Activated CD8-positive, alpha-beta T cell treated with anti-CD3 and anti-CD28 coated beads for 36 hours (primary cell): ENCODE measurements around the gene DYRK3. TPM values are rescaled to one million over a fixed set of nuclear protein-coding genes. Genes with fewer than 3 reads are reported as not detected.

Experiments
- ATAC-seq: fragments of 200-7000 bp; cut with Tn5 transposase; one replicate; pipeline ENCODE4 v1.10.0; 2021; ENCODE audit warnings: mild to moderate bottlenecking, moderate library complexity
- CTCF ChIA-PET: fragments of 350-600 bp; sonication (Branson Sonifier 250); formaldehyde crosslinking; loops from one replicate; lab custom pipeline; 2021; ENCODE audit warnings: antibody characterized with exemption; lab: Charles Lee
- POLR2A ChIA-PET: fragments of 350-600 bp; sonication (Branson Sonifier 250); formaldehyde crosslinking; loops from one replicate; lab custom pipeline; 2021; ENCODE audit warnings: antibody characterized with exemption; lab: Charles Lee
- DNase-seq: peaks from one replicate; pipeline ENCODE4 v3.0.0-alpha.2; 2020
- H3K27ac Mint-ChIP-seq: one replicate; pipeline ENCODE4 v1.8.0; 2021; ENCODE audit warnings: mild to moderate bottlenecking, mixed read lengths
- H3K27me3 Mint-ChIP-seq: one replicate; pipeline ENCODE4 v1.8.0; 2021; ENCODE audit warnings: mixed read lengths
- H3K36me3 Mint-ChIP-seq: one replicate; pipeline ENCODE4 v1.8.0; 2021; ENCODE audit warnings: low read depth, mixed read lengths
- H3K4me1 Mint-ChIP-seq: one replicate; pipeline ENCODE4 v1.8.0; 2021; ENCODE audit warnings: low read depth, mixed read lengths
- H3K4me3 Mint-ChIP-seq: one replicate; pipeline ENCODE4 v1.8.0; 2021; ENCODE audit warnings: mild to moderate bottlenecking, moderate library complexity, mixed read lengths
- H3K9me3 Mint-ChIP-seq: one replicate; pipeline ENCODE4 v1.8.0; 2021; ENCODE audit warnings: mixed read lengths
- CTCF ChIP-seq: fragments of 200-600 bp; IDR thresholded peaks from one replicate; pipeline ENCODE4 v1.8.0; 2022; ENCODE audit warnings: antibody characterized with exemption, mild to moderate bottlenecking
- intact Hi-C: fragments of 100-400 bp; cut with micrococcal nuclease; formaldehyde crosslinking; loops from one replicate; pipeline ENCODE4 v1.10.0; 2022
- total RNA-seq, 2 experiments: library from RNA; stranded (reverse); gene quantifications; one replicate each; pipeline ENCODE4 v1.2.3, GENCODE V29; 2021

Gene DYRK3
- total RNA-seq, 2 experiments from 2014 or later, result 4.7 to 4.9 TPM

GRCh38 chr1:206668351-206668750 lies 33.0 kb downstream of the DYRK3 start:
- Mint-ChIP-seq H3K4me3 (no peak overlapping the region), H3K27ac (no peak overlapping the region), H3K27me3 (peaks cover 12% of the 10 kb centered on the region), H3K36me3 (no peaks in the 10 kb centered on the region), H3K9me3 (no peaks in the 10 kb centered on the region), H3K4me1 (peaks cover 16% of the 10 kb centered on the region)
- intact Hi-C loops, result loop anchor here (10.0 kb wide), 1 partner anchor 64 kb away; no protein-coding TSS in a partner anchor
- POLR2A ChIA-PET, result interaction anchor here (1.0 to 1.2 kb wide), 2 partner anchors 9 to 34 kb away, joined by 3 to 4 read pairs; no protein-coding TSS in a partner anchor
- ATAC-seq (no peak), DNase-seq (no peak)
- no peak for TF ChIP-seq CTCF
- CTCF ChIA-PET, result interaction anchor here (0.9 to 14.1 kb wide), 11 partner anchors 9 to 189 kb away, joined by 3 to 340 read pairs (median 6); partner anchors contain the start of gene DYRK3

GRCh38 chr1:206668874-206669410 lies 33.6 kb downstream of the DYRK3 start:
- Mint-ChIP-seq H3K4me1 (peaks cover 12% of the 10 kb centered on the region), H3K4me3 (no peak overlapping the region), H3K36me3 (no peaks in the 10 kb centered on the region), H3K27ac (no peak overlapping the region), H3K27me3 (peaks cover 8% of the 10 kb centered on the region), H3K9me3 (no peaks in the 10 kb centered on the region)
- ChIA-PET POLR2A (interaction anchor here (1.0 to 1.2 kb wide), 2 partner anchors 10 to 35 kb away, joined by 3 to 4 read pairs; no protein-coding TSS in a partner anchor), CTCF (interaction anchor here (1.0 to 14.1 kb wide), 9 partner anchors 9 to 189 kb away, joined by 3 to 340 read pairs (median 5); partner anchors contain the start of gene DYRK3)
- DNase-seq, result no peak
- intact Hi-C loops, result loop anchor here (10.0 kb wide), 1 partner anchor 64 kb away; no protein-coding TSS in a partner anchor
- ATAC-seq, result no peak
- TF ChIP-seq CTCF, result no peak

GRCh38 chr1:206672011-206672688 lies 36.8 kb downstream of the DYRK3 start:
- ATAC-seq (no peak), DNase-seq (no peak)
- ChIA-PET CTCF (interaction anchor here (1.2 to 5.7 kb wide), 5 partner anchors 7 to 193 kb away, joined by 3 to 72 read pairs (median 5); partner anchors contain the start of gene MAPKAPK2), POLR2A (no interaction called here)
- Mint-ChIP-seq H3K4me1 (peaks cover 8% of the 10 kb centered on the region), H3K27me3 (peaks cover under 1% of the 10 kb centered on the region), H3K4me3 (no peak overlapping the region), H3K36me3 (no peaks in the 10 kb centered on the region), H3K9me3 (no peaks in the 10 kb centered on the region), H3K27ac (no peak overlapping the region)
- TF ChIP-seq CTCF, result no peak
- intact Hi-C loops, result no loop called here

- CTCF ChIA-PET, result interaction anchor here (1.0 to 5.7 kb wide), 9 partner anchors 8 to 194 kb away, joined by 3 to 72 read pairs (median 4); partner anchors contain the start of gene MAPKAPK2
These were observed 37.8 kb downstream of the DYRK3 start for GRCh38 chr1:206672844-206673758.

More at GRCh38 chr1:206672844-206673758, 37.8 kb downstream of the DYRK3 start:
- Mint-ChIP-seq H3K27me3 (no peaks in the 10 kb centered on the region), H3K9me3 (no peaks in the 10 kb centered on the region), H3K36me3 (no peaks in the 10 kb centered on the region), H3K4me1 (peaks cover 5% of the 10 kb centered on the region), H3K4me3 (no peak overlapping the region), H3K27ac (no peak overlapping the region)
- intact Hi-C loops, result no loop called here
- POLR2A ChIA-PET, result interaction anchor here (1.1 to 1.2 kb wide), 2 partner anchors 11 to 194 kb away, joined by 3 read pairs; partner anchors contain the start of gene MAPKAPK2
- ATAC-seq (no peak), DNase-seq (no peak)
- no peak for TF ChIP-seq CTCF
